Measurements from ENCODE around the gene INPP5J. TPM values are rescaled to one million over a fixed set of nuclear protein-coding genes. Genes with fewer than 3 reads are reported as not detected.
A peak's percentile ranks its signal among the peaks of the same experiment; 100 is the strongest.

The INPP5J gene
- total and polyA plus RNA-seq, 10 donors: 0.14 to 0.87 (median 0.43) TPM; not detected in 2

- intact Hi-C loops (cut with DNase I; ENCODE audit: low total_unique reads): no loop called here
- H3K27me3 ChIP-seq (replicated peaks in 1 of 7): no peaks in the 10 kb centered on the region
- H3K9me3 ChIP-seq: no peaks in the 10 kb centered on the region
- H3K4me1 ChIP-seq: peaks cover 0 to 54% (median 30%) of the 10 kb centered on the region in 6 donors
- H3K36me3 ChIP-seq: peaks cover 0 to 100% (median 69%) of the 10 kb centered on the region in 6 donors
- DNase-seq: no peak
- 96 to 99% (median 97%) methylated on average over 6 to 9 of the region's 9 CpGs for WGBS, 5 donors
- peak overlapping the region in 2 of 8 donors; percentile 28 to 96 for H3K27ac ChIP-seq
- no peak overlapping the region for H3K4me3 ChIP-seq
- TF ChIP-seq POLR2A (IDR thresholded peaks at IDR 0.05) (no peak), POLR2AphosphoS5 (IDR thresholded peaks at IDR 0.05) (no peak), CTCF (IDR thresholded peaks at IDR 0.05 in 8 of 11, conservative IDR thresholded peaks at IDR 0.05 in 3 of 11) (no peak)
Measured at GRCh38 chr22:31092161-31092560, 30.6 kb upstream of the INPP5J start.

- Histone ChIP-seq H3K27ac (peak overlapping the region in 1 of 8 donors; percentile 16), H3K9me3 (no peaks in the 10 kb centered on the region), H3K27me3 (replicated peaks in 1 of 7) (no peaks in the 10 kb centered on the region), H3K4me3 (no peak overlapping the region), H3K36me3 (peaks cover 0 to 100% (median 67%) of the 10 kb centered on the region in 6 donors), H3K4me1 (peaks cover 0 to 43% (median 25%) of the 10 kb centered on the region in 6 donors)
- peak; percentile 3 to 33 (median 27) for TF ChIP-seq POLR2AphosphoS5 (IDR thresholded peaks at IDR 0.05)
- no peak for TF ChIP-seq CTCF (IDR thresholded peaks at IDR 0.05 in 8 of 11, conservative IDR thresholded peaks at IDR 0.05 in 3 of 11)
- WGBS, 5 donors: 88 to 94% (median 92%) methylated on average over 22 to 33 of the region's 33 CpGs
- no peak for DNase-seq
- intact Hi-C loops (cut with DNase I; ENCODE audit: low total_unique reads): no loop called here
Measured at GRCh38 chr22:31093086-31093850, 29.5 kb upstream of the INPP5J start.

- intact Hi-C loops (cut with DNase I; ENCODE audit: low total_unique reads): no loop called here
- 63 to 91% (median 88%) methylated on average over 4 to 5 of the region's 5 CpGs for WGBS, 5 donors
- DNase-seq: no peak
- H3K36me3 ChIP-seq: peaks cover 0 to 100% (median 63%) of the 10 kb centered on the region in 6 donors
- TF ChIP-seq CTCF (IDR thresholded peaks at IDR 0.05 in 8 of 11, conservative IDR thresholded peaks at IDR 0.05 in 3 of 11) (no peak), POLR2AphosphoS5 (IDR thresholded peaks at IDR 0.05) (peak in 1 of 3 donors; percentile 17)
- no peaks in the 10 kb centered on the region for H3K9me3 ChIP-seq
- peaks cover 0 to 35% (median 18%) of the 10 kb centered on the region in 6 donors for H3K4me1 ChIP-seq
- H3K27ac ChIP-seq: peak overlapping the region in 1 of 8 donors; percentile 16
- H3K27me3 ChIP-seq (replicated peaks in 1 of 7): no peaks in the 10 kb centered on the region
- no peak overlapping the region for H3K4me3 ChIP-seq
Measured at GRCh38 chr22:31094021-31094551, 28.7 kb upstream of the INPP5J start.

- H3K36me3 ChIP-seq: peaks cover 0 to 100% (median 64%) of the 10 kb centered on the region in 6 donors
- no peak overlapping the region for H3K27ac ChIP-seq
- intact Hi-C loops (cut with DNase I; ENCODE audit: low total_unique reads): no loop called here
- no peaks in the 10 kb centered on the region for H3K9me3 ChIP-seq
- no peak overlapping the region for H3K4me3 ChIP-seq
- TF ChIP-seq CTCF (IDR thresholded peaks at IDR 0.05 in 8 of 11, conservative IDR thresholded peaks at IDR 0.05 in 3 of 11) (no peak), POLR2A (IDR thresholded peaks at IDR 0.05) (no peak), POLR2AphosphoS5 (IDR thresholded peaks at IDR 0.05) (no peak)
- peaks cover 0 to 28% (median 11%) of the 10 kb centered on the region in 6 donors for H3K4me1 ChIP-seq
- no peaks in the 10 kb centered on the region for H3K27me3 ChIP-seq (replicated peaks in 1 of 7)
- 92 to 98% (median 96%) methylated on average over 7 of the region's 7 CpGs for WGBS, 5 donors
- no peak for DNase-seq
Measured at GRCh38 chr22:31094741-31095140, 28.0 kb upstream of the INPP5J start.

Measured in spleen (tissue), 11 donors.